CD14-positive monocyte (primary cell): Measurements from ENCODE around the gene TSPOAP1. TPM values are rescaled to one million over a fixed set of nuclear protein-coding genes. Genes with fewer than 3 reads are reported as not detected.

Source experiments
- DNase-seq, 3 donors: peaks; one replicate each; pipeline ENCODE4 v3.0.0-alpha.2; 2011 to 2022
- H2AFZ ChIP-seq: 2 replicates; pipeline ENCODE4 v1.6.0; 2012; ENCODE audit warnings: mild to moderate bottlenecking, low read depth, low read length, inconsistent platforms; ENCODE audit not compliant: insufficient read depth, poor library complexity, severe bottlenecking
- H3K27ac ChIP-seq, 2 donors: 1 replicate in 1 of 2; 2 replicates in 1 of 2; pipeline ENCODE4 v1.5.1; 2012 to 2013; ENCODE audit warnings: low read length in 2 of 2, control low read depth in 1 of 2, inconsistent platforms in 1 of 2, low read depth in 1 of 2, mild to moderate bottlenecking in 1 of 2
- H3K27me3 ChIP-seq, 2 donors: one replicate each; pipeline versions ENCODE4 v1.6.0 to v1.6.1; 2011 to 2013; ENCODE audit warnings: low read length in 2 of 2; ENCODE audit not compliant: control insufficient read depth in 2 of 2, insufficient read depth in 2 of 2
- H3K36me3 ChIP-seq, 2 donors: replicated peaks in 1 of 2; 1 replicate in 1 of 2; 2 replicates in 1 of 2; pipeline versions ENCODE4 v1.5.1 to v1.6.1; 2012 to 2013; ENCODE audit warnings: low read length in 2 of 2, control low read depth in 1 of 2, inconsistent platforms in 1 of 2, mild to moderate bottlenecking in 1 of 2; ENCODE audit not compliant: insufficient read depth in 2 of 2, control insufficient read depth in 1 of 2
- H3K4me1 ChIP-seq, 2 donors: 1 replicate in 1 of 2; 2 replicates in 1 of 2; pipeline versions ENCODE4 v1.5.1 to v1.6.1; 2012 to 2013; ENCODE audit warnings: low read length in 2 of 2, control low read depth in 1 of 2, inconsistent platforms in 1 of 2, mild to moderate bottlenecking in 1 of 2, moderate library complexity in 1 of 2; ENCODE audit not compliant: insufficient read depth in 2 of 2, control insufficient read depth in 1 of 2
- H3K4me2 ChIP-seq: replicated peaks from 2 replicates; pipeline ENCODE3; 2012; ENCODE audit warnings: low read length, moderate library complexity, mild to moderate bottlenecking; ENCODE audit not compliant: poor library complexity, severe bottlenecking; ENCODE audit errors: extremely low read depth
- H3K4me3 ChIP-seq, 3 experiments: fragments of 200-600 bp in 1 of 3; sonication (generic) in 1 of 3; replicated peaks in 1 of 3; 1 replicate in 2 of 3; 2 replicates in 1 of 3; pipeline ENCODE4 v1.5.1; 2011 to 2013; ENCODE audit warnings: low read length in 3 of 3, mild to moderate bottlenecking in 3 of 3, control low read depth in 2 of 3, low read depth in 2 of 3, inconsistent platforms in 1 of 3, moderate library complexity in 1 of 3
- H3K79me2 ChIP-seq: 2 replicates; pipeline ENCODE4 v1.6.0; 2012; ENCODE audit warnings: mild to moderate bottlenecking, control low read depth, inconsistent platforms, low read length, moderate library complexity; ENCODE audit not compliant: insufficient read depth
- H3K9ac ChIP-seq: 2 replicates; pipeline ENCODE4 v1.6.0; 2017; ENCODE audit warnings: low read length, mild to moderate bottlenecking; ENCODE audit not compliant: insufficient read depth, poor library complexity, severe bottlenecking
- H3K9me3 ChIP-seq, 2 donors: replicated peaks in 1 of 2; 1 replicate in 1 of 2; 2 replicates in 1 of 2; pipeline versions ENCODE4 v1.5.1 to v1.6.1; 2012 to 2013; ENCODE audit warnings: low read length in 2 of 2, control low read depth in 1 of 2; ENCODE audit not compliant: control insufficient read depth in 1 of 2, insufficient read depth in 1 of 2
- H4K20me1 ChIP-seq: 2 replicates; pipeline ENCODE4 v1.6.0; 2012; ENCODE audit warnings: mild to moderate bottlenecking, low read length, control low read depth, moderate library complexity; ENCODE audit not compliant: insufficient read depth
- H3K27ac Mint-ChIP-seq, 7 donors: one replicate each; pipeline ENCODE4 v1.8.0; 2020; ENCODE audit warnings: mild to moderate bottlenecking in 7 of 7, mixed read lengths in 7 of 7, moderate library complexity in 6 of 7, inconsistent platforms in 2 of 7
- H3K27me3 Mint-ChIP-seq, 3 donors: one replicate each; pipeline ENCODE4 v1.8.0; 2021 to 2022; ENCODE audit warnings: low read depth in 3 of 3, mild to moderate bottlenecking in 3 of 3, mixed read lengths in 3 of 3, moderate library complexity in 3 of 3, inconsistent platforms in 1 of 3
- H3K36me3 Mint-ChIP-seq, 2 donors: one replicate each; pipeline ENCODE4 v1.8.0; 2020; ENCODE audit warnings: mixed read lengths in 2 of 2, inconsistent platforms in 1 of 2, mild to moderate bottlenecking in 1 of 2
- H3K4me1 Mint-ChIP-seq: one replicate; pipeline ENCODE4 v1.8.0; 2020; ENCODE audit warnings: mild to moderate bottlenecking, mixed read lengths
- H3K4me3 Mint-ChIP-seq, 2 donors: one replicate each; pipeline ENCODE4 v1.8.0; 2020; ENCODE audit warnings: mild to moderate bottlenecking in 2 of 2, mixed read lengths in 2 of 2, moderate library complexity in 1 of 2
- H3K9me3 Mint-ChIP-seq, 7 donors: one replicate each; pipeline ENCODE4 v1.8.0; 2020 to 2022; ENCODE audit warnings: mixed read lengths in 7 of 7, mild to moderate bottlenecking in 6 of 7, moderate library complexity in 6 of 7, inconsistent platforms in 2 of 7
- CTCF ChIP-seq: fragments of 200-600 bp; IDR thresholded peaks from one replicate; pipeline ENCODE4 v1.8.0; 2022; ENCODE audit warnings: antibody characterized with exemption, mild to moderate bottlenecking
- WGBS: methylation state at CpG from one replicate; pipeline ENCODE4 v1.1.5; 2013; ENCODE audit warnings: missing lambda C conversion rate; ENCODE audit not compliant: insufficient coverage; 5-methylcytosine and 5-hydroxymethylcytosine counted together
- intact Hi-C, 2 donors: fragments of 100-400 bp; cut with micrococcal nuclease; formaldehyde crosslinking; loops; one replicate each; pipeline versions ENCODE4 v1.15.0 to v1.15.1; 2023
- polyA plus RNA-seq, 3 donors: library from polyadenylated mRNA; depleted of rRNA in 1 of 3; unstranded in 2 of 3; stranded (reverse) in 1 of 3; fragments of 300-500 nt in 2 of 3; fragments of >200 nt in 1 of 3; fragmentation: Illumina TruSeq in 2 of 3; gene quantifications; 1 replicate in 2 of 3; 2 replicates in 1 of 3; pipeline ENCODE4 v1.2.3, GENCODE V29; 2012 to 2021

TSPOAP1 gene
- polyA plus RNA-seq, 3 donors = 0.10 to 14.0 (median 0.18) TPM

- H3K4me1 Mint-ChIP-seq = peaks cover 72% of the 10 kb centered on the region
- Histone ChIP-seq H4K20me1 (peaks cover 30% of the 10 kb centered on the region), H3K36me3 (peaks cover 51 to 63% of the 10 kb centered on the region in 2 donors), H3K4me3 (peak overlapping the region in 1 of 3 experiments; percentile 58), H3K9ac (peak overlapping the region; percentile 55), H3K27ac (peak overlapping the region; percentile 91 to 92), H3K4me2 (peak overlapping the region; percentile 51), H2AFZ (no peak overlapping the region), H3K9me3 (no peaks in the 10 kb centered on the region), H3K27me3 (no peaks in the 10 kb centered on the region), H3K79me2 (peaks cover 100% of the 10 kb centered on the region), H3K4me1 (peaks cover 60 to 74% of the 10 kb centered on the region in 2 donors)
- intact Hi-C loops = loop anchor here in 1 of 2 donors (2.0 kb wide), 1 partner anchor 14 kb away; no protein-coding TSS in a partner anchor
- peaks cover 57 to 70% of the 10 kb centered on the region in 2 donors for H3K36me3 Mint-ChIP-seq
- TF ChIP-seq CTCF = no peak
- no peaks in the 10 kb centered on the region for H3K9me3 Mint-ChIP-seq
- peaks cover 0 to 4% (median 0%) of the 10 kb centered on the region in 3 donors for H3K27me3 Mint-ChIP-seq
- peak overlapping the region; percentile 63 to 75 for H3K4me3 Mint-ChIP-seq
- H3K27ac Mint-ChIP-seq = peak overlapping the region; percentile 92 to 98 (median 94)
- no CpG with 5 or more reads among the region's 2 CpGs for WGBS
- DNase-seq = no peak
Measured at GRCh38 chr17:58344791-58345157, 16.2 kb upstream of the TSPOAP1 start.

GRCh38 chr17:58344047-58344790 is 15.6 kb upstream of the TSPOAP1 start:
- intact Hi-C loops = loop anchor here in 1 of 2 donors (2.0 kb wide), 1 partner anchor 13 kb away; no protein-coding TSS in a partner anchor
- DNase-seq = peak; percentile 70 to 94 (median 90)
- Histone ChIP-seq H3K4me3 (peak overlapping the region in 1 of 3 experiments; percentile 58), H3K9me3 (no peaks in the 10 kb centered on the region), H3K4me1 (peaks cover 65 to 74% of the 10 kb centered on the region in 2 donors), H3K9ac (peak overlapping the region; percentile 55), H3K79me2 (peaks cover 100% of the 10 kb centered on the region), H3K27ac (peak overlapping the region; percentile 91 to 92), H3K27me3 (no peaks in the 10 kb centered on the region), H3K4me2 (peak overlapping the region; percentile 51), H2AFZ (no peak overlapping the region), H3K36me3 (peaks cover 45 to 57% of the 10 kb centered on the region in 2 donors), H4K20me1 (peaks cover 26% of the 10 kb centered on the region)
- no peak for TF ChIP-seq CTCF
- Mint-ChIP-seq H3K9me3 (no peaks in the 10 kb centered on the region), H3K27me3 (peaks cover 0 to 4% (median 0%) of the 10 kb centered on the region in 3 donors), H3K4me3 (peak overlapping the region; percentile 63 to 75), H3K4me1 (peaks cover 73% of the 10 kb centered on the region), H3K27ac (peak overlapping the region; percentile 92 to 98 (median 94)), H3K36me3 (peaks cover 51 to 65% of the 10 kb centered on the region in 2 donors)
- 30% methylated on average over 6 of the region's 9 CpGs for WGBS
